NOMO-1 treated with DMSO at 0.1 percent for 48 hours (cell line): ENCODE results near the gene ABCB11.
"Not testable (repeated sequence)": the region's sequence is repeated elsewhere in the genome, so short reads cannot be mapped to it uniquely, and the experiment has no call there.

Source experiments
- DNase-seq: peaks from one replicate; lab custom pipeline; 2025; ENCODE audit not compliant: unreplicated experiment; lab: John Stamatoyannopoulos, UW

The ABCB11 gene

GRCh38 chr2:169031202-169031601 is at the start of gene ABCB11:
Gene ABCB11, minus strand, starts transcription at chr2:169031324. Its CDS starts 13,199 bp downstream, at chr2:169018125.
- DNase-seq = no peak

GRCh38 chr2:169080250-169081069 is 49.3 kb upstream of the ABCB11 start:
- DNase-seq = peak; percentile 71

- no peak for DNase-seq
Measured at GRCh38 chr2:169077674-169078240, 46.6 kb upstream of the ABCB11 start.

GRCh38 chr2:169073963-169074751 is 43.0 kb upstream of the ABCB11 start:
- no peak for DNase-seq

- no peak for DNase-seq
Measured at GRCh38 chr2:169073211-169073962, 42.3 kb upstream of the ABCB11 start.

- DNase-seq = peak; percentile 100
Measured at GRCh38 chr2:169072163-169072925, 41.2 kb upstream of the ABCB11 start.

- DNase-seq = no peak
Measured at GRCh38 chr2:169071455-169071854, 40.3 kb upstream of the ABCB11 start.

GRCh38 chr2:169069833-169070232 is 38.7 kb upstream of the ABCB11 start:
- DNase-seq = no peak

GRCh38 chr2:169069341-169069740 is 38.2 kb upstream of the ABCB11 start, which contains the start of gene DHRS9:
Gene DHRS9, plus strand, starts transcription at chr2:169069563. Its CDS starts 12,019 bp downstream, at chr2:169081582.
- peak; percentile 98 for DNase-seq

GRCh38 chr2:169066897-169067296 is 35.8 kb upstream of the ABCB11 start:
- peak; percentile 63 for DNase-seq

GRCh38 chr2:169065864-169066517 is 34.9 kb upstream of the ABCB11 start:
- DNase-seq = no peak

GRCh38 chr2:169065422-169065821 is 34.3 kb upstream of the ABCB11 start:
- no peak for DNase-seq

- not testable (repeated sequence) for DNase-seq
Measured at GRCh38 chr2:169064199-169064598, 33.1 kb upstream of the ABCB11 start.

GRCh38 chr2:169054575-169054974 is 23.5 kb upstream of the ABCB11 start:
- DNase-seq = not testable (repeated sequence)

GRCh38 chr2:169050476-169051240 is 19.5 kb upstream of the ABCB11 start:
- peak; percentile 65 for DNase-seq

- DNase-seq = no peak
Measured at GRCh38 chr2:169049142-169049541, 18.0 kb upstream of the ABCB11 start.

- DNase-seq = no peak
Measured at GRCh38 chr2:169047256-169048250, 16.4 kb upstream of the ABCB11 start.
